Hepatic stellate cell (primary cell): Measurements from ENCODE around the gene CISH.

Experiments
- DNase-seq: peaks from one replicate; pipeline ENCODE4 v3.0.0; 2011; ENCODE audit warnings: low spot score

CISH gene

DNA sequence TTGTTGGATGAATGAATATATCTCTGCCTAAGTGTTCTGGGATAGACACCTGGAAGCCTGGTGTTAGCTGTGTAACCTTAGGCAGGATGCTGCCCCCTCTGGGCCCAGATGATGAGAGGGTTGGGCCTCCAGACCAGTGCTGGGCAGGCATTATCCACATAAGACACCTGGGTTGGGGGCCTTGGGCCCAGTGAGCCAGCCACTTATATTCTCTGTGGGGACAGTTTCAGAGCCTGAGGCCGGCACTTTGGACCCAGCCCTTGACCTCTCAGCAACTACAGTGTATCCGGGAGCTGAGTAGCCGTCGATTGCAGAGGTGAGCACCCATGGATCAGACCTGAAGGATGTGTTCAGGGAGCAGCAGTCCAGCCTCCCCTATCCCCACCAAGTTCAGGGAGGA lies 40.1 kb downstream of the CISH start:
- DNase-seq, result no peak

DNA sequence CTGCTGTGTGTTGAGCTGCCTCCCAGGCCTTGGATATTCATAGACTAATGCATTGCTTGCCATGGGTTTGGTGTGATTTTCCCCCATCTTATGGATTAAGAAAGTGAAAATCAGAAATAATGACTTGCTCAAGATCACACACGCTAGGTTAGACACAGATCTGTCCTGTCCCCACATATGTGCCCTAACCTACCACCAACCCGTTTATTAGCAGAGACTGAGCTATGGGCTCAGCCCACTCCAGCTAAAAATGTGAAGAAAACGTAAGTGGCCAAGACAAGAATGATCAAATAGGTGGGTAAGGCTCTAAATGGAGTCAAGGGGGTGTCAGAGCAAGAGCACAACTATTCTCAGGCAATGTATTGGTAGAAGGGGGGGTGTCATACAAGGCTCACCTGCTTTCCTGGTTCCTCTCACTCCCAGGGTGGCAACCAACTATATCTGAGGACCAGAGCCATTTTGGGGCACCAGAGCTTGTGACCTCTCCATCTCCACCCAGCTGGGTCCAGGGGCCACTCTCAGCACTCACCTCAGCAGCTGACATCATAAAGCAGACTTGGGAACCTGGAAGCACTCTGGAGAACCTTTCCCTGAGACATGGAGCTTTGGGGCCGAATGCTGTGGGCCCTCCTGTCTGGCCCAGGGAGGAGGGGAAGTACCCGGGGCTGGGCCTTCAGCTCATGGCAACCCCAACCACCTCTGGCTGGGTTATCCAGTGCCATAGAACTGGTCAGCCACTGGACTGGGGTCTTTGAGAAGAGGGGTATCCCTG lies 40.9 kb downstream of the CISH start:
- DNase-seq, result no peak

DNA sequence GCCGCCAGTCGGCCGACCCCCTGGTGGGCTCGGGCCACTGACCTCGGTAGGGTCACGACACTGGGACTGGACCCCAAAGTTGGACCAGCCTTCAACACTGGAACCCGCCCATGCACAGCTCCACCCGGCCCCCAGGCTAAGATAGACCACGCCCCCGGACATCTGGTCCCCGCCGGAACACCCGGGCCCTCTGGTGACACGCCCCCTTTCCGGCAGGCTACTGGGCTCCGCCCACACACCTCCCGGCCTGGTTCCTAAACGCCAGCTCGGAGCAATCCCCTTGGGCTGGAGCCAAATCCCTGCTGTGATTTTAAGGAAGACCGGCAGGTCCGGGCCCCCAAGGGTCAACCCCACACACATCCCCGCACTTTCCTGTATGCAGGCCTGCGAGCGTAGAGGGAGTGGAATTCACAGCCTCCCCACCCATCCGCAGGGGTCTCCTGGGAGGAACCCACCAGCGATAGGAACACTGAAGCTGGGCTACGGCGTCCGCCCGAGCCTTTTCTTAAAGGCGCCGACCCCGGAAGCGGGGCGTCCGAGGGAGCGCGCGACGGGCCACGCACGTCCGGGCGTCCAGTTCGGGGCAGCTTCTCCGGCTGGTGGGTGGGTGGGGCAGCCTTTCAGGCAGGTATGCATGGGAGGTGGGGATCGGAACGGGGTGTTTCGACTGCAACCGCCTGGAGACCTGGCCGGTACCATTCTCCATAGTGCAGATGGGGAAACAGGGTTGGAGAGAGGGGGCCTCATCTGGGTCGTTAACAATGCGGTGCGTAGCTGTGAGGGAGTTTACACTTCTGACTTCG lies 42.4 kb downstream of the CISH start, which contains the start of gene HEMK1:
Gene HEMK1 (plus strand): TSS at position 576 of the 803 bp plus-strand sequence. CDS start 1,583 bp downstream, outside the sequence.
- peak; percentile 100 for DNase-seq

DNA sequence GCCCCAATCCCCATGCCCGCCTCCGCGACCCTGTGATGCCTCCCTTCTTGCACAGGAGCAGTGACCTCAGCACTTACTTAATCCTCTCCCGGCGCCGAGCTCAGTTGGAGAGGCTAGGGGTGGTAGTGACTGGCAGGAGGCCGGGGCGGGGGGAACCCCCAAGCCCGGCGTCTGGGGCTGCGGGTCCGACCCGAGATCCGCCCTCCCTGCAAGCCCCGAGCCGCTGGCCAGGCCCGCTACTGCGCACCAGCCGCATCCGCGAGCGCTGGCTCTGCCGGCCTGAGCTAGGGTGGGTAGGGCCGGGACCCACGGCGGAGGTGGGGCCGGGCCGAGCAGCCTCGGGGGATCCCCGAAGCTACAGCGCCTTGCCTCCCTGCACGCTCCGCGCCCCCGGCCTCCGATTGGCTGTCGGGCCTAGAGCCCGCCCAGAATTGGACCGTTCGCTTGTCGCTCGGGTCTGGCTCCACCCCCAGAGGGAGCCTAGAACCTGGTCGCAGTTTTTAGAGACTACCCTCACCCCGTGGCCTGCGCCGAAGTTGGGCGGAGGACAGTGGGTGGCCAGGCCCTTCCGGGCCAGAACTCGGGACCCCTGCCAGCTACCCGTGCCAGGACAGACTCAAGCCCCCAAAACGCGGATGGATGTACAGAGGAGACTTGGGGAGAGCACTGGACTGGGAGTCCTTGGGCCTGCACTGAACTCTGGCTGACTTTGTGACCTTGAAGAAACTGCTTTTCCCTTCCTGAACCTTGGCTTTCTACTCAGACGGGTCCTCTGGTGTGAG lies 44.0 kb downstream of the CISH start, which contains the start of gene C3orf18:
Gene C3orf18 (minus strand): TSS at position 362 of the 782 bp plus-strand sequence. CDS start 2,048 bp downstream, outside the sequence.
- peak; percentile 99 for DNase-seq

DNA sequence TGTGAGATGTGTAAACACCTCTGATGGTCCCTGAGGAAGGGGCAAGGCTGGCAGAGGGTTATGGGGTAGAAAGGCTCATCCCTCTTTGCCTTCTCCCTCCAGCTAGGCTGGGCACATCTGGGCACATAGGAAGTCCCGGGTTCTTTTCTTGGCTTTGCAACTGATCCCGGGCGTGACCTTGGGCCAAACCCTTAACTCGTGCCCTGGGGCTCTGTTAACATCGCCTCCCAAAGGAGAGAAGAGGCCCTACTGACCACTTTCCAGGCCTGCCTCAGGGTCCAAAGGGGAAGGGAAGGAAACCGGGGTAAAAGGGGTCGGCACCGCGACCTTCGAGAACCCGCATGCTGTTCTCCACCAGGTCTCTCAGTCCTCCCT lies 44.6 kb downstream of the CISH start:
- no peak for DNase-seq

DNA sequence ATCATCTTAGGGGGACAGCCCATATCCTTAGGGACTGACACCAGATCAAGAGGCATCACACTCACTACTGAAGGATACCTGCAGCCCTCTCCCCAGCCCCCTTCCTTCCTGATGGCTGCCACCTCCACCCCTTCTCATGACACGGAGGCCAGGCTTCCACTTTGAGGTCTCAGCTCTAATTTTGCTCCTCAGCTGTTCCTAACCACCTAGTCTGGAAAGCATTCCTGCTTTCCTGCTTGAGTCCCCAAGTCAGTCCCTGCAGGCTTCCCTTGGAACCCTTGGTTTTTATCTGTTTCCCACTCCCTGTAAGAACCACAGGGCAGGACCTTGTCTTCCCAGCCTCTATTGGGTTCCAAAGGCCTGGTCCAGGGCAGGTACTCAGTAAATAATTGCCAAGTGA lies 47.3 kb downstream of the CISH start:
- DNase-seq, result no peak

DNA sequence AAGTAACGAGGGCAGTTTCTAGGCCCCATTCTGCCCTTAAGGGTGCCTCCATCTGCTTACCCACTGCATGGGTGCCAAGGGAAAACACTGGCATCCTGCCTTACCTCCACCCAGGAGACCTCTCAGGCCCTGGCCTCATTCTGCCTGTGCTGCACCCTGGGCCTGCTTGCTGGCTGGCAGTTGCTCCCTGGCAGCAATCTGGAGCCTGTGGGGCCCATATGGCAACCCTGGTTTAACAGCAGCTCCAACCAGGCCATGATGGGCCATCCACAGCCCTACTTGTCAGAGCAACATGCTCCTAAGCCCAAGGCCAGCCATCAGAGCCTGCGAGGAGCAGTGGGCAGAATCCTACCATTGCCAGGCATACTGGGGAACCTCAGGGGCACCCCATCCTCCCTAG lies 47.7 kb downstream of the CISH start:
- DNase-seq, result no peak

DNA sequence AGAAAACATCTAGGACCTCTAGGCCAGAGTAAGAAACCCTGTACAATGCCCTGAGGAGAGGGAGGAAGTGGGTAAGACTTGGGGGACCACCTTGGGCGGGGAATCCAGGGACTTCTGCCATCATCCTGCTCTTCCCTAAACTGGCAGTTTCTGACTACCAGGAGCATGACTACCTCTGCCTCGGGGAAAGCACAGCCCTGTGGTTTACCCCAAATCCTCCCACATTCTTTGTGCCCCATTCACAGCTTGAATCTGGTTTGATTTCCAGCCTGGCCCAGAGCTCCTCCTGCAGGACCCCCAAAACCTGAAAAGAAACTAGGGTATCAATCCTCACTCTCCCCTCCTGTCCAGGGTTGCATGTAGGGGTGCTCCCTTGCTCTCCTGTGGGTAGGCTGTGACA lies 48.7 kb downstream of the CISH start:
- DNase-seq, result peak; percentile 48

DNA sequence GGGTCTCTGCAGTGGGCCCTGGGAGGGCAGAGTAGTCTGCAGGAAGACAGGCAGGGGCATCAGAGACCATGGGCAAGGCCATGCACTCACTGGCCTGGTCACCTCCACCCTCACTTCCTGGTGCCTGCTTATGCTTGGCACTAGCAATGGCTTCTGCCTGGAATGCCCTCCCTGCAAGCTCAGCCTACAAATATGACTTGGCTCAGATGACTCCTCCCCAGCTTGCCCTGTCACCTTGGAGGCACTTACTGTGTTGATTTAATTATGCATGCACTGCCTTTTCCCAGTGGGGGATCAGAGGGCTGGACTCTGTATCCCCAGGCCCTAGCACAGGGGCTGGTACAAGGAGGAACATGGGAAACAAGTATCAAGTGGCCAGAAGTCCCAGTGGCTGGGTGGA lies 51.9 kb downstream of the CISH start:
- no peak for DNase-seq

DNA sequence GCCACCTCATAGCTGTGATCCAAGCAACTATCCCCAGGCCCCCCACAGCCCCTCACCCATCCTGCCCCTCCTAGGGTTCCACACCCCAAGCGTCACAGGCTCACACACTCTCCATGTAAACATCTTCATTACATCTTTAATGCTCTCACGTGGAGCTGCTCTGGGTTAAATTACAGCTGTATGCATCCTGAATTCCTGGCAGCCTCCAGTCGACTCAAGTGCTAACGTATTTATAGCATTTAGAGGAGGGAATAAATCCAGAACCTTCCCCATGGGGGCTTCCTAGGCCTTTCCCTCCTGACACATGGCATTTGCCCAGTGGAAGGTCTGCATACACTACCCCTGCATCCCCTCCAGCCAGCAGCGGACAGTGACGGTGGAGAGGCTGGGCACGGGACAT lies 53.7 kb downstream of the CISH start:
- no peak for DNase-seq

DNA sequence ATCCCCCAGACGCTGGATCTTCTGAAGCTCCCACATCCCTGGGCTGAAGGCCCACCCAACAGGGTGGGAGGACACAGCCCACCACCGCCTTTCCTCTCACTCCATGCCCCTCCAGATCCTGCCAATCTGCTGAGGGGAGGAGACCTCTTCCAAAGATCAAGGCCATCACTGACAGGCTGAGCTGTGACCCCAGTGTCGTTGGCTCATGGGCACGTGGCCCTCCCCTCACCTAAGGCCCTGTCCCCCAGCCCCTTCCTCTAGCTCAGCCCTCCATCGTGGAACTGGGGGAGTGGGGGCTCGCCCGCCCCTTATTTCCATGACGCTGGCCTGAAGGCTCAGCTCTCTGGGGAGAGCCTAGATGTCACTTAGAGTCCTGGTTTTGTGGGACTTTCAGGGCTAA lies 54.5 kb downstream of the CISH start:
- DNase-seq, result no peak
